Fibroblast of skin of left quadriceps (primary cell): ENCODE results near the gene IFNL3.
"Not testable (repeated sequence)": the region's sequence is repeated elsewhere in the genome, so short reads cannot be mapped to it uniquely, and the experiment has no call there.

ENCODE experiments used
- DNase-seq, 2 experiments: peaks; one replicate each; pipeline ENCODE4 v3.0.0-alpha.2; 2013; ENCODE audit warnings: low read depth in 2 of 2

Gene IFNL3

GRCh38 chr19:39218230-39219007, 26.4 kb downstream of the IFNL3 start:
- no peak for DNase-seq

GRCh38 chr19:39217094-39217493, 27.7 kb downstream of the IFNL3 start:
- no peak for DNase-seq

- not testable (repeated sequence) for DNase-seq
Observed at GRCh38 chr19:39215323-39215722, 29.5 kb downstream of the IFNL3 start.

GRCh38 chr19:39212375-39212742, 32.4 kb downstream of the IFNL3 start:
- no peak for DNase-seq

- DNase-seq: no peak
Observed at GRCh38 chr19:39211731-39212374, 33.0 kb downstream of the IFNL3 start.

GRCh38 chr19:39209196-39209595, 35.6 kb downstream of the IFNL3 start:
- no peak for DNase-seq

GRCh38 chr19:39208175-39208795, 36.5 kb downstream of the IFNL3 start:
- DNase-seq: no peak

- DNase-seq: no peak
Observed at GRCh38 chr19:39207293-39207836, 37.4 kb downstream of the IFNL3 start.

GRCh38 chr19:39206122-39206521, 38.7 kb downstream of the IFNL3 start:
- no peak for DNase-seq

- no peak for DNase-seq
Observed at GRCh38 chr19:39205449-39205764, 39.4 kb downstream of the IFNL3 start.

GRCh38 chr19:39203372-39204341, 41.1 kb downstream of the IFNL3 start, which contains the start of gene SYCN:
SYCN (minus strand) TSS chr19:39204263; CDS start chr19:39204254, 9 bp downstream.
- no peak for DNase-seq

GRCh38 chr19:39202998-39203355, 41.8 kb downstream of the IFNL3 start:
- DNase-seq: no peak

- DNase-seq: no peak
Observed at GRCh38 chr19:39200803-39201115, 44.0 kb downstream of the IFNL3 start.

GRCh38 chr19:39200066-39200802, 44.6 kb downstream of the IFNL3 start:
- DNase-seq: no peak

GRCh38 chr19:39199025-39199424, 45.8 kb downstream of the IFNL3 start:
- no peak for DNase-seq

- no peak for DNase-seq
Observed at GRCh38 chr19:39197808-39198207, 47.0 kb downstream of the IFNL3 start.

GRCh38 chr19:39196860-39197562, 47.8 kb downstream of the IFNL3 start, which contains the start of gene NCCRP1:
NCCRP1 (plus strand) TSS chr19:39196964; CDS start chr19:39196983, 19 bp downstream.
- no peak for DNase-seq

GRCh38 chr19:39196320-39196719, 48.5 kb downstream of the IFNL3 start:
- no peak for DNase-seq

- DNase-seq: no peak
Observed at GRCh38 chr19:39195755-39196154, 49.1 kb downstream of the IFNL3 start.

GRCh38 chr19:39194832-39195542, 49.8 kb downstream of the IFNL3 start:
- no peak for DNase-seq
